Large intestine (tissue), 3 donors: ENCODE data around the gene IMPACT. TPM values are rescaled to one million over a fixed set of nuclear protein-coding genes. Genes with fewer than 3 reads are reported as not detected.

Source experiments
- DNase-seq, 2 donors: peaks; one replicate each; pipeline versions ENCODE4 v3.0.0 to v3.0.0-alpha.2; 2013
- H3K27ac ChIP-seq: one replicate; pipeline ENCODE4 v1.5.1; 2013; ENCODE audit warnings: low read length
- H3K27me3 ChIP-seq: 2 replicates; pipeline ENCODE4 v1.6.1; 2013; ENCODE audit warnings: low read length; ENCODE audit not compliant: control insufficient read depth, insufficient read depth
- H3K36me3 ChIP-seq: 2 replicates; pipeline ENCODE4 v1.6.1; 2013; ENCODE audit warnings: low read length; ENCODE audit not compliant: control insufficient read depth, insufficient read depth
- H3K4me1 ChIP-seq: one replicate; pipeline ENCODE4 v1.6.1; 2013; ENCODE audit warnings: low read length; ENCODE audit not compliant: control insufficient read depth, insufficient read depth
- H3K4me3 ChIP-seq: one replicate; pipeline ENCODE4 v1.5.1; 2013; ENCODE audit warnings: low read length
- H3K9me3 ChIP-seq: one replicate; pipeline ENCODE4 v1.6.1; 2013; ENCODE audit warnings: mild to moderate bottlenecking, low read depth, low read length, moderate library complexity; ENCODE audit not compliant: control insufficient read depth
- WGBS: methylation state at CpG from one replicate; pipeline ENCODE4 v1.1.5; 2013; ENCODE audit warnings: low lambda C conversion rate; ENCODE audit not compliant: insufficient coverage; 5-methylcytosine and 5-hydroxymethylcytosine counted together
- polyA plus RNA-seq: library from polyadenylated mRNA; unstranded; fragments of 120-200 nt; gene quantifications from one replicate; pipeline ENCODE4 v1.2.1, GENCODE V29; 2013

Gene IMPACT
- polyA plus RNA-seq, 1 donor, result 31.7 TPM

DNA sequence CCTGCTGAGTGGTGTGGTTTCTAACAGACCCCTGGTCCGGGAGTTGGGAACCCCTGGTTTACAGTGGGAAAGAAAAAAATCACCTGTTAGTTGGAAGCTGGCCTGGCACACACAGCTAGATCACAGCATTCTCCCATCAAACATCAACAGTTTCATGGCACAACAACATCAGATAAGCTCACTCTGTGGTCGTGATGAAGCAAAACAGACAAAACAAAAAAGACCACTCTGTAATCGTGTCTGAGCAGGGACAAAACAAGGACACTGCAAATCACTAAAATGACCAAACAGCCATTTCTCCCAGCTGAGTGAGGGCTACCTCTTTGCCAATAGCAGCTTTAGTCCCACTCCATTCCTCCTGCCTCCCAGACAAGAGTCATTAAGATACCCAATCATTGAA, 9.0 kb upstream of the IMPACT start:
- Histone ChIP-seq H3K27ac (no peak overlapping the region), H3K4me1 (no peaks in the 10 kb centered on the region), H3K36me3 (no peaks in the 10 kb centered on the region), H3K27me3 (peaks cover 24% of the 10 kb centered on the region), H3K4me3 (no peak overlapping the region), H3K9me3 (no peaks in the 10 kb centered on the region)
- DNase-seq, result no peak
- WGBS, result no CpG with 5 or more reads among the region's 3 CpGs

DNA sequence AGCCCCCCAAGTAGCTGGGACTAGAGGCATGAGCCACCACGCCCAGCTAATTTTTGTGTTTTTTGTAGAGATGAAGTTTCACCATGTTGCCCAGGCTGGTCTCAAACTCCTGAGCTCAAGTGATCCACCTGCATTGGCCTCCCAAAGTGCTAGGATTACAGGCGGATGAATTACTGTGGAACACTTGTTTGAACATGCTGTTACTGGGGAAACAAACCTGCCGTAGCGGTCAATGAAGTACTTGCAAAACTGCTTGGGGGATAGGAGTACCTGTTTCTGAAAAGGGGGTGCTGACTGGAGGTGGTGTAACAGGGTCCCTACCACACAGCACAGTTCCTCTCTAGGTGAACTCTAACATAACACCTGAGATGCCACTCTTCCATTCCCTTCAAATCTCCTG, 5.9 kb upstream of the IMPACT start:
- Histone ChIP-seq H3K9me3 (no peaks in the 10 kb centered on the region), H3K36me3 (no peaks in the 10 kb centered on the region), H3K27ac (no peak overlapping the region), H3K27me3 (peaks cover 46% of the 10 kb centered on the region), H3K4me1 (no peaks in the 10 kb centered on the region), H3K4me3 (no peak overlapping the region)
- DNase-seq, result no peak
- WGBS, result no CpG with 5 or more reads among the region's 4 CpGs

DNA sequence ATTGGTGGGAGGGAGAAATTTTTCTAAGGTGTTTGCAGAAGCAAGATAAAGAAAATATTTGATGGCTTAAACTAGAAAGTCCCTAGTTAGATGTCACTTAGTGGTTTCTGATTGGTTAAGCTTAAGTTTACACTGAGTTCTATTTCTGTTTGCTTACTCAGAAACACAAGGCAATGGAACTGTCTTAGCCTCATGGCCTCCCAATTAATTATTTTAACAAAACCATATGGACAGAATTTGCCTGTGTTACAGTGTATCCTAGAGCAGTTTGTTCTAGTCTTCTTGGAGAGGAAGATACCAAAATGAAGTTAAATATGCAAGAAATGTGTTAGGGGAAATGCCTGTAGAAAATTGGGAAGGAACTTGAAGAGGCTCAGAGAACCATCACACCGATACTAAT, 4.6 kb upstream of the IMPACT start:
- Histone ChIP-seq H3K4me1 (peaks cover 2% of the 10 kb centered on the region), H3K27ac (no peak overlapping the region), H3K9me3 (peaks cover 2% of the 10 kb centered on the region), H3K4me3 (no peak overlapping the region), H3K36me3 (no peaks in the 10 kb centered on the region), H3K27me3 (peaks cover 43% of the 10 kb centered on the region)
- WGBS, result 86% methylated on average over 1 of the region's 1 CpG
- DNase-seq, result no peak

DNA sequence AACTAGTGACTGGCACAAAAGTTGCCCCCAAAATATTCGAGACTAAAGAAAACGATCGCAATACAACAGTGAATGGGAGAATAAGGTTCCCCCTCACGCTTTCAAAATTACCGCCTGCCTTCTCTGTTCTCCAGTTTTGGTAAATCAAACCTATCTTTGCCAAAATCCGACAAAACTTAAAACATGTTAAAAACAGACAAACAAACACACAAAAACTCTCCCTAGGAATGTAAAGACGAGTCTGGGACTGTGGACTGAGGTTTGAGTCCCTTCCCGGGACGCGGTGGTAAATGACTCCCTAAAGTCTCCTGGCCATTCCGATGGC, 435 bp upstream of the IMPACT start:
- peaks cover 29% of the 10 kb centered on the region for H3K27me3 ChIP-seq

DNA sequence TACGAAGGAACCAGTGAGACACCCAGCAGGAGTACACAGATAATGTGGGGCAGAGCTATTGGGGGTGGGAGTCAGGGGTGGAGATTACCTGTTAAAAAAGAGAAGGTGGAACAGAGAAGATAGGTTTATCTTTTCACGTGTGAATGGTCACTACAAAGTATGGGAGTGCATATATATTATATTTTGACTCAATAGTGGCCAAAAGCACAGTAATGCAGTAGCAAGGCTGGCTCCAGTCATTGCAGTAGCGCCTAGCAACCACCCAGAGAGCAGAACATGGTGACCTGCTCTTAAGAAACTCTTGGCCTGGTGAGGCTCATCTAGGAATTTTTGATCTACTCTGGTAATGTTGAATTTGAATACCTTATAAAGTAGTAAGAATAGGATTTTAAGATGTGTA, 1.0 kb downstream of the IMPACT start:
- DNase-seq, result peak in 1 of 2 donors; percentile 8
- peaks cover 24% of the 10 kb centered on the region for H3K27me3 ChIP-seq
- H3K9me3 ChIP-seq, result peaks cover 2% of the 10 kb centered on the region
- no peak overlapping the region for H3K27ac ChIP-seq
- peak overlapping the region; percentile 64 for H3K4me3 ChIP-seq
- peaks cover 8% of the 10 kb centered on the region for H3K4me1 ChIP-seq
- H3K36me3 ChIP-seq, result peaks cover 7% of the 10 kb centered on the region
- 40% methylated on average over 1 of the region's 3 CpGs for WGBS

More for the DNA sequence above, 435 bp upstream of the IMPACT start:
- Histone ChIP-seq H3K27ac (peak overlapping the region; percentile 58), H3K4me1 (peaks cover 8% of the 10 kb centered on the region), H3K9me3 (peaks cover 2% of the 10 kb centered on the region), H3K36me3 (peaks cover 2% of the 10 kb centered on the region), H3K4me3 (peak overlapping the region; percentile 64)
- WGBS, result no CpG with 5 or more reads among the region's 11 CpGs
- no peak for DNase-seq

DNA sequence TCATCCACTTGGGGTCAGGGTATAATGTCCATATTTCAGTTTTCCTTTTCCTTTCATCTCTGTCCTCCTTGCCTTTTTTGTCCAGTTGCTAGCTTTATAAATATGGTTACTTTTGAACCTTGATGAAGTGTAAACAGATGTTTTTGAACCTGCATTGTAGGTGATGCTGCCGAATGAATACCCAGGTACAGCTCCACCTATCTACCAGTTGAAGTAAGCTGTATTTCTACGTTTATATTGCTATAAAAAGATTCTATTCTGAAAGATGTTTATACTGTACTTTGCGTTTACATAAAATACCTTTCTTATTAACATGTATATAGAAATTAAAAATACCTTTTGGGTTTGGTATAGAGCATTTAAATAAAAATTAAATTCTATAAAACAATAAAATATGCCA, 2.2 kb downstream of the IMPACT start:
- Histone ChIP-seq H3K9me3 (peaks cover 2% of the 10 kb centered on the region), H3K4me3 (no peak overlapping the region), H3K27ac (no peak overlapping the region), H3K4me1 (peaks cover 8% of the 10 kb centered on the region), H3K36me3 (peaks cover 10% of the 10 kb centered on the region), H3K27me3 (peaks cover 15% of the 10 kb centered on the region)
- WGBS, result 90% methylated on average over 2 of the region's 3 CpGs
- DNase-seq, result no peak

DNA sequence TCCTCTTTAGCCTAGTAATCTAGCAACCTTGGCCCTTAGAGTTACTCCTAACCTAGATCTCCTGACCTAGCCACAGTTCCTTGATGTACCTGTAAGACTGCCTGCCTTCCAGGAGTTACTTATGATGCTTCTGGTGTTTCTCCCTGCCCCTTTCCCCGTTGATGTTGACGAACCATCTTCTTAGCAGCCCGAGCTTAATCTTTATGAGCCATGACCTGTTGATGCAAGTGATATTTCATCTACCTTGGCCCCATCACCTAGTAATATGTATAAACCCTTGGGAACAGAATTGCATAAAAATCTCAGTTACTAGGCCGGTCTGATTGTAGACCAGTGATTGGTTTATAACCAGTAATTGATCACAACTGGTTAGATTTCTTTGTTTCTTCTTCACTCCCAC, 2.7 kb downstream of the IMPACT start:
- Histone ChIP-seq H3K27ac (no peak overlapping the region), H3K4me3 (no peak overlapping the region), H3K9me3 (peaks cover 2% of the 10 kb centered on the region), H3K36me3 (peaks cover 10% of the 10 kb centered on the region), H3K4me1 (peaks cover 8% of the 10 kb centered on the region), H3K27me3 (peaks cover 10% of the 10 kb centered on the region)
- DNase-seq, result no peak
- WGBS, result 100% methylated on average over 1 of the region's 4 CpGs

DNA sequence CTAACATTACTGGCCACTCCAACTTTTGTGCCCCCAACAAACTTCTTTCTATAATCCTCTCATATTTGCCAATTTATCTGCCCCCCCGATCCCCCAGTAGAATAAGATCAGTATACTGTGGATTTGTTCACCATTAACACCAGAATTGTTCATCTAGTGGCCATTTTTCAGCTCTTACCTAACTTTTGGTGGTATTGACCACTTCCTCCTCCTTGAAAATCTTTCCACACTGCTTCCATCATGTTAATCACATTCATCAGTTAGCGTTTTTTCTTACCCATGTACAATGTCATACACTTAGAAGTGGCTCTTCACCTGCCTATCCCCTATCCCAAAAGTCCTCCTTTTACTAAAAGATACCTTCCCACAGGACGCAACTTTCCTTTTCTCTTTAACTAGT, 6.1 kb downstream of the IMPACT start:
- WGBS, result 100% methylated on average over 3 of the region's 3 CpGs
- Histone ChIP-seq H3K27me3 (no peaks in the 10 kb centered on the region), H3K4me1 (peaks cover 2% of the 10 kb centered on the region), H3K27ac (no peak overlapping the region), H3K36me3 (peaks cover 19% of the 10 kb centered on the region), H3K4me3 (no peak overlapping the region), H3K9me3 (no peaks in the 10 kb centered on the region)
- DNase-seq, result no peak

DNA sequence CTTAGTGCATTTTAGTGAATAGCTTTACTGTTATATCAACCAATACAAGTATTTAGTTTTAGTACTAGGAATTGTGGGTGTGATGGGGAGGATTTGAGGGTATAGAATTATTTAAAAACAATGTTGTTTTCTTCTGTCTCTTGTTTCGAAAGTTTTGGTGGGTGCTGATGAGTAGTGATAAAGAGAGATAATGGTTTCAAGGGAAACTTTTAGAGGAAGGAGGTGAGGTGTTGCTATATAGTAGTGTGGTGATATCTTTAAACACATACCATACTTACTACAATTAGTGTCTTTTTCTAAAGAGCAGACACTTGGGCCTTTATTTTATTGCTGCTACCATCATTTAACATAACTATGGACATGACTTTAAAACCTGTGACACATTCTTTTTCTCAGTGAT, 10.5 kb downstream of the IMPACT start:
- Histone ChIP-seq H3K4me3 (no peak overlapping the region), H3K4me1 (no peaks in the 10 kb centered on the region), H3K27ac (no peak overlapping the region), H3K9me3 (no peaks in the 10 kb centered on the region), H3K36me3 (peaks cover 41% of the 10 kb centered on the region), H3K27me3 (no peaks in the 10 kb centered on the region)
- DNase-seq, result no peak
- no CpG with 5 or more reads among the region's 1 CpG for WGBS

DNA sequence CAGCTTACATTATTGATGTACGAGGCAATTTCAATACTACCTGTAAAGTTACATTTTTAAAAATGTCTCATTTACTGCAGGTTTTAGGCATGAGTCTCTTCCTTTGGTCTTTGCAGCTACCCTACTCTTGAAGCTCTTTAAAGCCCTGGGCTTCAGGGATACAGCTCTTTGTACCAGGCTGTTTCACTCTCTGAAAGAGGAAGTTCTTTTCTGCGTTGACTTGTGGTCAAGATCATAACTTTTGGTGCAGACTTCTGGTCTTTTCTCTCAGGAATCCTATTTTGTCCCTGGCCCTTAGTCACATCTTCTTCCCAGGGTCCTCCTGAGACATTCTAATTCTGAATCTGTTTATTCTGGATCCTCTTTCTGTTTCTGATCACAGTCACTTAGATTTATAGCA, 17.4 kb downstream of the IMPACT start:
- H3K4me1 ChIP-seq, result no peaks in the 10 kb centered on the region
- H3K27me3 ChIP-seq, result no peaks in the 10 kb centered on the region
- H3K27ac ChIP-seq, result no peak overlapping the region
- no peak for DNase-seq
- WGBS, result 100% methylated on average over 2 of the region's 2 CpGs
- H3K36me3 ChIP-seq, result peaks cover 42% of the 10 kb centered on the region
- no peak overlapping the region for H3K4me3 ChIP-seq
- no peaks in the 10 kb centered on the region for H3K9me3 ChIP-seq

DNA sequence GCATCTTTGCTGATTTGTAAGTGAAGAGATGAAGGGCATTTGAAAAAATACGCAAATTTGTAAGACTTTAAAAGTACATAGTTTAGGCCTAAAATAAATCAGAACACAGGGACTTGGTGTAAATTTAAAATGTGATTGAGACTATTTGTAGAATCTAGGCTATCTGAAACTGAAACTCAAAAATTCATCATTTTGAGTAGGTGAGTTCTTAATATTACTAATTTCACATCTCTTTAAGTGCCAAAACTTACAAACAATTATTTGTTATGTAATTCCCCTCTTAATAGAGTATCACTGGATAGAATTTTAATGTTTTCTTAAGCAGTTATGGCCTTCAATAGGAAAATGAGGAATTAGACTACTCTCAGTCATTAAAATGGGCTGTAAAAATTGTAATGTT, 20.0 kb downstream of the IMPACT start:
- no peak overlapping the region for H3K27ac ChIP-seq
- no peaks in the 10 kb centered on the region for H3K27me3 ChIP-seq
- 100% methylated on average over 1 of the region's 1 CpG for WGBS
- H3K9me3 ChIP-seq, result no peaks in the 10 kb centered on the region
- DNase-seq, result no peak
- H3K36me3 ChIP-seq, result peaks cover 42% of the 10 kb centered on the region
- H3K4me1 ChIP-seq, result no peaks in the 10 kb centered on the region
- H3K4me3 ChIP-seq, result no peak overlapping the region
